IPS DF 19.7 (cell line): ENCODE data around the gene EIF5.

Source experiments
- DNase-seq: peaks from one replicate; pipeline ENCODE4 v3.0.0-alpha.2; 2013; ENCODE audit warnings: low read depth, low spot score

The EIF5 gene

GRCh38 chr14:103310576-103311095 lies 23.4 kb upstream of the EIF5 start:
- DNase-seq: no peak

- no peak for DNase-seq
These were observed 22.7 kb upstream of the EIF5 start for GRCh38 chr14:103311171-103311997.

- DNase-seq: no peak
These were observed 21.9 kb upstream of the EIF5 start for GRCh38 chr14:103312006-103312635.

- no peak for DNase-seq
These were observed 20.3 kb upstream of the EIF5 start for GRCh38 chr14:103313704-103314103.

- DNase-seq: no peak
These were observed 19.4 kb upstream of the EIF5 start for GRCh38 chr14:103314496-103315277.

GRCh38 chr14:103315351-103315911 lies 18.6 kb upstream of the EIF5 start:
- DNase-seq: no peak

- no peak for DNase-seq
These were observed 18.1 kb upstream of the EIF5 start for GRCh38 chr14:103315941-103316340.

GRCh38 chr14:103316721-103317121 lies 17.3 kb upstream of the EIF5 start:
- no peak for DNase-seq

GRCh38 chr14:103317251-103317650 lies 16.8 kb upstream of the EIF5 start:
- DNase-seq: no peak

- no peak for DNase-seq
These were observed 16.0 kb upstream of the EIF5 start for GRCh38 chr14:103317976-103318580.

- DNase-seq: no peak
These were observed 15.2 kb upstream of the EIF5 start for GRCh38 chr14:103318750-103319419.

- no peak for DNase-seq
These were observed 14.6 kb upstream of the EIF5 start for GRCh38 chr14:103319422-103319821.

- DNase-seq: no peak
These were observed 8.0 kb upstream of the EIF5 start for GRCh38 chr14:103326078-103326477.

GRCh38 chr14:103328941-103329340 lies 5.1 kb upstream of the EIF5 start:
- no peak for DNase-seq

GRCh38 chr14:103329401-103330347 lies 4.4 kb upstream of the EIF5 start:
- DNase-seq: no peak

- DNase-seq: no peak
These were observed 3.5 kb upstream of the EIF5 start for GRCh38 chr14:103330536-103330935.

GRCh38 chr14:103332143-103332919 lies 1.7 kb upstream of the EIF5 start:
- DNase-seq: no peak

- no peak for DNase-seq
These were observed 896 bp downstream of the EIF5 start for GRCh38 chr14:103334644-103335622.
